Left ventricle myocardium superior (tissue), 1 donor: ENCODE data around the gene MTUS2. TPM values are rescaled to one million over a fixed set of nuclear protein-coding genes. Genes with fewer than 3 reads are reported as not detected.
A peak's percentile ranks its signal among the peaks of the same experiment; 100 is the strongest.

Experiments
- ATAC-seq: fragments of 200-7000 bp; cut with Tn5 transposase; one replicate; pipeline ENCODE4 v1.9.1; 2020; ENCODE audit warnings: mild to moderate bottlenecking, moderate library complexity
- DNase-seq: peaks from one replicate; pipeline ENCODE4 v3.0.0-alpha.2; 2020
- intact Hi-C: fragments of 100-400 bp; cut with micrococcal nuclease; formaldehyde crosslinking; loops from one replicate; pipeline ENCODE4 v1.11.0; 2022
- total RNA-seq: library from RNA; stranded (reverse); fragmentation: NEBNext Ultra II Directional; extraction: Animal tissue kit (Norgen Biotek cat#: 25700); gene quantifications from one replicate; pipeline ENCODE4 v1.2.1, GENCODE V29; 2021
- donor health status: DM: no; HTN: yes; CAD: no; lungs with severe emphysema.

MTUS2 gene
- total RNA-seq, 1 donor from 2014 or later: 126 TPM

DNA sequence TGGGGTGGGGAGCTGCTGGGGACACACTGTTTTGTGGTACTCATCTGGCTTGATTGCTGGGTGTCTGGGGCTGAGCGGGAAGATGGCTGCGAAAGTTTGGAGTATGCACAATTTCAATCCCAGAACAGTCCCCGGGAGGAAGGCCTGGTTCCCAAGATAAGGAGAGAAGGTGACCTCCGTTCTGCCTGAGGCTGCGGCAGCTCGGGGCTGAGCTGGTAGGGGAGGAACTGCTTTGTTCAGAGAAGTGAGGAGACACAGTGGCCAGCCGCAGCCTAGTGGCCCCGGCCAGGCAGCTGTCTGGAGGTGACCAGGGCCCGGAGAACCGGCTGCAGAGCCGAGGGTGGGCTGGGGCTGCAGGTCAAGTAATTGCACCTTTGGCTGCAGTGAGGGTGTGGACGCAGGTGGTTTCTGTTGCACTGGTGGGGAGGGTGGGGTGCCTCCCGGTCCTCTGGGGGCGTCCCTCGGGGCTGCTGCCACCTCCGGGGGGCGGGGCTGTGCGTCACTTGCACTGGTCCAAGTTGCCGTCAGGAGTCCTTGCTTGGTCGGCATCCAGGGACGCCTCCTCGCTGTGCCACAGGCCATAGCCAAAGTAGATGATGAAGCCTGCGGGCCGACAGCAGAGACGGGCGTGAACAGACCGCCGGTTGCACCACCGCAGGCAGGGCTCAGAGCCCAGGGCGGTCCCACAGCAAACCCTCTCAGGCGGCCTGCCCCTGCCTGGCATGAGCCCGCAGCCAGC is 694.0 kb downstream of the MTUS2 start:
- intact Hi-C loops: no loop called here
- DNase-seq: no peak
- ATAC-seq: peak; percentile 67

DNA sequence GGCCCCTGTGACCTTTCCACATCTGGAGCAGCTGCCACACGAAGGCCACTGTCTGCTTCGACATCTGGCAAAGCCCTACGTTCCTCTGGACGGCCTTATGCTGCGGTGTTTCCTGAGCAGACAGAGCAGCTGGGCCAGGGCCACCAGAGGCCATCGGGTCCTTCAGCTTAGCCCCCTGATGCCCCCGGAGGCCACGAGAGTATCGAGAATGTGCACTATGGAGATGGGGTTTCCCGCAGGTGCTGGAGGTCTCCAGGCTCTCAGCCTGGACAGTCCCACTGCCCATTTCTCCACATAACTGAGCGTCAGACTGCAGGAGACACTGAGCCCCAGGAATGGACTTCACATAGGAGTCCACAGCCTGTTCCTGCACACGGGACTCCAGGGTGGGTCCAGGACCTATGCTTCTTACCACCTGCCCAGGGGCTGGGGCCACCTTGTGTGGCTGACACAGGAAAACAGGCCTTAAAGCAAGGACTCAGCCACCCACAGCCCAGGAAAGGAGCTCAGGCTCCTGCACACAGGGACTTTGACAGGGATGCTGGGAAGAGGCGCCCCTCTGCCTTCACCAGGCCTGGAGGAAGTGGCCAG is 694.7 kb downstream of the MTUS2 start:
- no peak for DNase-seq
- intact Hi-C loops: no loop called here
- ATAC-seq: no peak

DNA sequence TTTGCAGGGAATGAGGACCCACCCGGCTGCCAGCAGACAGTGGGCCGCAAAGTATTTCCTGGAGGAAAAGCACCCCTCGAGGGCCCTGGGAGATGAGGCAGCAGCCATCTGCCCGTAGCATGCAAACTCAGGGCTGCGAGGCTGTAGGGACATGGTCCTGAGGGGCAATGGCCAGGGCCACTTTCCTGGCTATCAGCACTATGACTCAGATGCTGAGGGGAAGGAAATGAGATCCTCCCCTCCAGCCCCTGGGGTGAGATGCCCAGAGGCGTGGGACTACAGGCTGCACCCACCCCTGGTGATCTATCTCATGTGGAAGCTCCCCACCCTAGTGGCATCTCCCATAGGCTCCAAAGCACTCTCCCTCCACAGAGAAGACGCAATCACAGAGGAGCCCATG is 695.2 kb downstream of the MTUS2 start:
- ATAC-seq: no peak
- intact Hi-C loops: no loop called here
- no peak for DNase-seq

DNA sequence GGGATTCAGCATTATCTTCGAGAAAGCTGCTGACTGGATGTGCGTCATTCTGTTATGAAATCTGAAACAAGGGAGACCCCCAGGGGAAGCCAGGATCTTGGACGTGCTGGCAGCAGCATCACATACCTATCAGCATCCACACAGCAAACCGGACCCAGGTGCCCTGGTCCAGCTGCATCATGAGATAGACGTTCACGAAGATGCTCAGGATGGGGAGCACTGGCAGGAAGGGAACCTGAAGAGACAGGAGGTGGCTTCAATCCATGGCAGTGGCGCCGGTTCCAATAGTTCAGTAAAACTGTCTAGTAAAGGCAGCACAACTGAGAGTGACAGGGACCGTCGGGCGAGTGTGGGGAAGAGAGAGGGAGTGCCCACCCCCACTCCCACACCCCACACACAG is 695.9 kb downstream of the MTUS2 start:
- intact Hi-C loops: no loop called here

DNA sequence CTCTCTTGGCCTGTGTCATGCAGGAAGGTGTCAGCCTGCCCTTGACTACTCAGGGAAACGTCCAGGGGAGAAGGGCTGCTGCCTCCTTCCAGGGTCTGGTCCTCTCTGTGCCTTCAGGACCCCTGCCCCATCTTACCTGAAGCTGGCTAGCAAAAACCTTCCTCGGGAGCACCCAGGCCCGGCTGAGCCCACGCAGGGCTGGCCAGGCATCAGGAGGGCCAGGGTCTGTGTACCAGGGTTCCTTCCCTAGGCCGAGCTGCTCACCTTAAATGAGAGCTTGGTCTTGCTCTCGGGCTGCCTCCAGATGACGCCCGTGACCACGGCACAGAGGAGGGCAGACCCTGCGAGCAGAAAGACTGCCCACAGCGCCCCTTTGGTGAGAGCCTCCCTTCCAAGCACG is 696.7 kb downstream of the MTUS2 start:
- ATAC-seq: no peak
- no peak for DNase-seq
- intact Hi-C loops: no loop called here

More for the DNA sequence above, 695.9 kb downstream of the MTUS2 start:
- DNase-seq: no peak
- ATAC-seq: no peak

DNA sequence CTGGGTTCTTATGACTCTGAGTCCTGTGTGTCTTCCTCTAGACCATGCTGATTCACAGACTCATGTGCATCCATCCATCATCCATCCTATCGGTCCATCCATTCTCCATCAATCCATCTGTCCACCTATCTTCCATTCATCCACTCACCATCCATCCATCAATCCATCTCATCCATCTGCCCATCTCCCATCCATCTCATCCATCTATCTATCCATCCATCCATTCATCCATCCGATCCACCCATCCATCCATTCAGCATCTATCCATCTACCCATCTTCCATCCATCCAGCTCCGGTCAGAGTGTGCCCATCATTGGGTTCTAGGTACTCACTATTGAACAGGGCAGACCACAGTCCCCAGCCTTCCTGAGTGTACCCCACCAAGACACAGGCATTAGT is 699.8 kb downstream of the MTUS2 start:
- no peak for ATAC-seq
- intact Hi-C loops: no loop called here
- DNase-seq: no peak

DNA sequence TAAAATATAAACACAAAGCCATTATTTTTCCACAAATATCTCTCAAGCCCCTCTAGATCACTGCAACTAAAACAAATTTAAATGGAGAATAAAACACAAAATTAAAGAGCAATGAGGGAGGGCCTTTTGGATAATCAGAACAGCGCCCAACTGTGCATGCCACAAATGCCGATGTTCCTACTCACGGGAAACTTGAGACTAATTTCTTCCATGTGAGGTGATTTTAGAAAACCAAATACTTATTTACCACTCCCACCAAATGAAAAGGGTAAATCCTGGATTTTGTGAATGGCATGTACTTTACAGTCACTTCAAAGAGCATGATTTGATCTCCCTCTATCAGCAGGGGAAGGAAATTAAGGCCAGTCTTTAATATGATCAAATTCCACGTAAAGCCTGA is 700.5 kb downstream of the MTUS2 start:
- ATAC-seq (no peak), DNase-seq (no peak)
- intact Hi-C loops: no loop called here

DNA sequence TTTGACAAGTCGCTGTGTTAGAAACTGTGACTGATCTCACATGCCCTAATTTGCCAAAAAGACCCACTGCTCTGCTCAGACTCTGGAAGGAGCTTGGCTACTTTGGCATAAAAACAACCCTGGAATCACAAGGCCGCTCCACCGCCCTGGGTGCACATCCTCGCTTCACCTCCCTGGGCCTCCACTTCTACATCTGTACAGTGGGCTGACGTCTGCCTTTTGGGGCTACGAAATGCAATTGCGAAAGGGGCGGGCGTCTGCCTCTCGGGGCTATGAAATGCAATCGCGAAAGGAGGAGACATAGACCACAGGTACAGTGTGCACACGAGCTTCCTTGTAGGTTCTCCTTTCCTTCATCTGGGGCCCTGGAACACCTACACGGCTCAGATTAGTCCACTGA is 701.2 kb downstream of the MTUS2 start:
- ATAC-seq: no peak
- intact Hi-C loops: no loop called here
- DNase-seq: no peak

DNA sequence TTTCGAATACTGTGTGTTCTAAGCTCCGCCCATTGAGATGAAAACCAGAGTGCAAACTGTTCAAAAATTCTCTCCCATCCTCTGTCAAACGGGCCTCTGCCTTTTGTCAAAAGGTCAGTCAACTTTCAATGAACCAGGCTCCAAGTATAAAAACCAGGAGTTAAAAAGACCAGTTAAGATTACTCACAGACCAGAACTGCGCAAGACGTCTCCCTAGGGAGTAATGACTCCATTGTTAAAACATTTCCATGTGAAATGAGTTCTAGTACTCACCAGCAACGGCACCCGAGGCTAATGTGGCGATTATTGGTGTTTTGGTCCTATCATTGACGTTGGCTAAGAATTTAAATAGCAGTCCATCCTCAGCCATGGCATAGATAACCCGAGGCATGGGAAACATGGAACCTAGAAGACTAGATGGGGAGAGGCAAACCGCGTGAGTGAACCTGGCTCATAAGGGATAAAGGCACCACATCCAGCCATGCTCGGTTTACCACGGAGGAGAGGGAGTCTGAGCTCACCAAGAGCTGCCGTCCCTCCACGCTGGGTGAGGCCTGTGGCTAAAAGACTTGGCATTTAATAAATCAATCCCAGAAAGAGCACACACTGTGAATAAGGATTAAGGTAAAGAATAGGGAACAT is 702.0 kb downstream of the MTUS2 start:
- intact Hi-C loops: no loop called here
- DNase-seq: no peak
- peak; percentile 60 for ATAC-seq

DNA sequence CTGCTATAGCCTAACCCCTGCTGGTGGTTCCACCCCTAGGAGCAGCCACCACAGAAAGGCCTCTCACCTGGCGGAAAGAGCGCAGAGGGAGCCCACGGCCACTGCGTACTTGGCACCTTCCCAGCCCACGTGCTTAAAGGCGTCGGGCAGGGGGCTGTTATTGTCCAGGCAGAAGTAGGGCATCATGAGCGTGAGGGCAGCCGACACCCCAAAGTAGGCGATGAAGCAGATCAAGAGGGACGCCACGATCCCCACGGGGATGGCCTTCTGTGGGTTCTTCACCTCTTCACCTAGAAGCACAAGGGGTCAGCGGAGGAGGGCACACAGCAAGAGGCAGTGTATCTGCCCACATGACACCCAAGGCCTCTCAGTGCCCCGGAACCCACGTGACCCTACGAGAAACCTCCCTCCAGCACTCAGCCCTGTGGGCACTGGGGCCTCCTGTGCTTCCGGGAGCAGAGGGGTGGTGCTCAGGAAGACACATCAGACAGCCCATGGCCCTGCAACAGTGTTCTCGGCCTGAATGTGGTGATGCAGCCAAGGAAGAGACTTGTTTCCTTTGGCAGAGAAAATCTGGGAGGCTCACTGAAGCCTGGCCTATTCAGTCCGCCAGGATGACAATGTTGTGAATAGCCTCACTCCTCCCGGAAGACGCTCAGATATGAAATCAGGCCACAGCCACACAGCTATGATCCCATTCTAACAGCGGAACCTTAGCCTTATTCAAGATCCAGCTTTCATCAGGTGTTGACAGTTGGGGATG is 703.2 kb downstream of the MTUS2 start:
- DNase-seq: peak; percentile 67

DNA sequence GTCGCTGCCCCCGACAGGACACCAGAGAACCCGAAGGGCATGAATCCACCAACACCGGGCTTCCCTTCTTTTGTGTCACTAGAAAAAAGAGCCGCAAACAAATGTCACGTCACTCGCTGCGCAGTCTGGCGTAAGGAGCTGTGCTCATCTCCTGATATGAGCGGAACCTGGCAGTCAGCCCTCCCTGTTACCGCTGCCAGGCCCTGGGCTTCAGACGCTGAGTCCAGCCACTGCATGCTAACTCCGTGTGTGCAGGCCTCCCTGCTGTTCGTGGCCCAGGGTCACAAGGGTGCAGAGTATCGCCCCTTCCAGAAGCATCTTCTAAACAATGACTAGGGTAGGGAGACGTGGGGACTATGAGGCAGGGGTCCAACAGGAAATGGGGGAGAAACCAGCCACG is 704.0 kb downstream of the MTUS2 start:
- peak; percentile 88 for DNase-seq
- intact Hi-C loops: no loop called here
- ATAC-seq: peak; percentile 82

More for the DNA sequence above, 703.2 kb downstream of the MTUS2 start:
- peak; percentile 87 for ATAC-seq
- intact Hi-C loops: no loop called here

DNA sequence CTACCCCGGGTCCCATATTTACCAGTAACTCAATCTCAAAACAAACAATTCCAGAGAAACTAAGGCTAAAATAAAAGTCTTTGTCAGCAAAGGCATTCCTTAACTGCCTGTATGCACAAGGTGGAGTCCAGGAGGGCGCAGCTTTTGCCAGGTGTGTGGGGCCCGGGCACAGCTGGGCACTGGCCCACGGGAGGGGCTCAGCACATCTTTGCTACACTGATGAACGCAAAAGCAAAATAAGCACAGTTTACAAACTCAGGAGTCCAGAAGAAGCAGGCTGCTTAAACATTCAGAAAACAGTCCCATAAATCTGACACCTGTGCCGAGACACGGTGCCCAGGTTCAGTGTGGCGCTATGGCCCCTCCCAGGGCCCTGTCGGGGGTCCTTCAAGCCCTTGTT is 704.5 kb downstream of the MTUS2 start:
- ATAC-seq (no peak), DNase-seq (no peak)
- intact Hi-C loops: no loop called here

DNA sequence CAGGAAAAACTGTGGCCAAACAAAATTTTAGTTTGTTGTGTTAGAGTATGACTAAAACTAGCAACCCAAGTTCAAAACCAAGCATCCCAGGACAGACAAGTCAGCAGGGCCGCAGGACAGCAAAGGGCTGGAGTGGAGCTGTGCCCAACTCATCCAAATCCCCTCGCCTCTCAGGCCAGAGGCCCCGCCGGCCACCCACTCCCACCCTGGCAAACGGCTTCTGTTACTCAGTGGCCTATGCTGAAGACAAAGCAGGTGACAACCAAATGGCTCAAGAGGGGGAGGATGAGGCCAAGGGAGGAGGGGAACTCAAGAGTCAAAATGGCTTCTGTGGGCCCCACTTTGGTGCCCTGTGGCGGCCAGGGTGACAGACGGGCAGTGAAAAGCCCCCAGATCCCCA is 705.6 kb downstream of the MTUS2 start:
- DNase-seq: no peak
- no peak for ATAC-seq
- intact Hi-C loops: no loop called here

DNA sequence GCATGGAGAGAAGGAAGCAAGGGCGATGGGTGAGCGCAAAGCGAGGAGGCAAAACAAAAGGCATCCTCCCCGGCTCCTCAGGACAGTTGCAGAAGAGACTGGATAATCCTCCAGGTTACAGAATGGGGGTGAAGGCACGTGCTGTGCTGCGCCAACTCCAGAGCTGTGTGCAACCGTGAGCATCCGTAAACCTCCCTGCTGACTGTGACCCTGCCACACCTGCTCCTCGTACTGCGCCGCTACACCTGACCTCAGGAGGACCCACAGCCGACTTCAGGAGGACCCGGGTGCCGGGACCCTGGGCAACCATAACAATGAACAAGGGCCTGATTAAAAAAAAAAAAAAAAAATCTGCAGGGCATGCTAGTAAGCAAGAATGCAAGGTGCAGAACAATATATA is 706.6 kb downstream of the MTUS2 start:
- no peak for DNase-seq
- ATAC-seq: no peak
- intact Hi-C loops: no loop called here

DNA sequence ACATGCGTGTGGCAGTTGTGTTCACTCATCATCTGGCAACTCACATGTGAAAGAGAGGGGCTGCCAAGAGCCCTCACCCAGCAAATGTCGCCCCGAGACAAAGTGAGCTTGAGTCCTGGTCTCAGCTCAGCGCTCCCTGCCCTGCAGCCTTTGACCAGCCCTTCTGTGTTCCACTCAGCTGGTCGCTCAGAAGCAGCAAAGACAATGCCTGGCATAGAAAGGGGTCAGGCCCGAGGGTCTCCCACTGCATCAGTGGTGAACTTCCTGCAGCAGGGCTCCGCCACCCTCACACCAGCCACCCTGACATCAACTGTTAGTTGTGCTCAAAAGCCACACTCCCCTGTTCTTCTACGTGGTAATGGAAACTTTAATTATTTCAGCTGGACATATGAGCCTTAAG is 707.4 kb downstream of the MTUS2 start:
- DNase-seq: no peak

DNA sequence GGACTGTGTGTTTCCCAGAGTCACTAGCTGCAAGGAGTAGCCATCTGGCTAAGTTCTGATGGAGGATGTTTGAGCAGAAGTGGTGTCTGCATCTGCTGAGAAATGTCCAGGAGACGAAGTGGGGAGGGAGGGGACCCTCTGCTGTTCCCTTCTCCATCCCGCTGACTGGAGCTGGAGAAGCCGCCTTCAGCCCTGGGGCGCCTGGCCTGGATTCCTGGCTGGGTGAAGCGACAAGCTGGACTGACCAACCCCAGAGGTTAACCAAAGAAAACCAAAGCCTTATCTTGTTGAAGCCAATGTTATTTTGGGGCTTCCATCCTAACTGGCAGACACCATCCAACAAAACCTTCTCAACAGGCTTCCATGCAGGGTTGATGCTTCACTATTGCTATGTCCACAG is 707.8 kb downstream of the MTUS2 start:
- ATAC-seq (no peak), DNase-seq (no peak)
- intact Hi-C loops: no loop called here

More for the DNA sequence above, 707.4 kb downstream of the MTUS2 start:
- intact Hi-C loops: no loop called here
- no peak for ATAC-seq

DNA sequence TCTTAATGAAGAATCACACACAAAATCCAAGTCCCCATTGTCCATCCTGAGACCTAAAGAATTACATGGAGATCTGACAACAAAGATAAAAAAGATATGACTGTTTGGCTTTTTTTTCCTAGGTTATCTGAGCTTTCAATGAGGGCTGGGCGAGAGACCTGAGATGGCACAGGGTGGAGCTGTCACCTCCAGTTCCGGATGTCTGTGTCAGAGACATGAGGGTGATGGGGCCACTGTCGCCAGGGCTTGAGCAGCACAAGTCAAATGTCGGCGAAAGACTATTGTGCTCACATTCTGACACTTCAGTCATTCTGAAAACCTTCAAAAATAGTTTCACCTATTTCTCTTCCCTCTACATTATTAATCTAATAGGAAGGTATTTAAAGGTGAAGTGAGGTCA is 709.6 kb downstream of the MTUS2 start:
- intact Hi-C loops: no loop called here
- ATAC-seq: no peak
- no peak for DNase-seq

DNA sequence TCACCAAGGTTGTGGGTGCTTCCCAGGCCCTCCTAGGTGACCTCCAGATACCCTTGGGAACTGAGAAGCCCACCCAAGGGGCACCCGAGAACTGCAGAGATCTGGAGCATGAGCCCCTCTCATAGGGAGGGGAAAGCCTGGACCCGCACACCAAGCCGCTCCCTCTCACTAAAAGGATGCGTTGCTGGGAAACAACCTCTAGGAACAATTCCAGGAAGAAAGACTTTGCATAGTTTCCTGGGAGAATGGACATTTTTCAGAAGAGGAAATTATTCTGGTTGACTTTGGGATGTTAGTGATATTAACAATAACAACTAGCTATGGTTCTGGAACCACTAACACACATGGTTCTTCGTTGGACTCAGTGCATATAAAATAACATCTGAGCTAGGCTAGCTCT is 710.8 kb downstream of the MTUS2 start:
- ATAC-seq: no peak
- intact Hi-C loops: no loop called here
- DNase-seq: no peak

DNA sequence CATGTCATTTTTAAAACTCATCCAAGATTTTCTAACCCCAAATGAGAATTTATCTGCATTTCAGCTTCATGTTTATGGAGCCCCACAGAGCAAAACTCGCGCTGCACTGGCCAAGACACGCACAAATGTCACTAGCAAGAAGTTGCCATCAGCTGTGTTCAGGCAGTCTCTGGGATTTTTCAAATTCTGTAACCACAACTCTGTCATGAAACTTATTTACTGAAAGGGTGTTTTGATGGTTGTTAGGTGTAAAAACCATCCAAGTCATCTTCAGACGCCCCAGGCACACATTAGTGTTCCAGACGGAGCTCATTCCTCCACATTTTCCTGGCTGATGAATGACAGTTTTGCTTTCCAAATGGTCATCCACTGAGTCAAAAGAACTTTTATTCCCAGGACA is 712.0 kb downstream of the MTUS2 start:
- ATAC-seq (no peak), DNase-seq (no peak)
- intact Hi-C loops: no loop called here

DNA sequence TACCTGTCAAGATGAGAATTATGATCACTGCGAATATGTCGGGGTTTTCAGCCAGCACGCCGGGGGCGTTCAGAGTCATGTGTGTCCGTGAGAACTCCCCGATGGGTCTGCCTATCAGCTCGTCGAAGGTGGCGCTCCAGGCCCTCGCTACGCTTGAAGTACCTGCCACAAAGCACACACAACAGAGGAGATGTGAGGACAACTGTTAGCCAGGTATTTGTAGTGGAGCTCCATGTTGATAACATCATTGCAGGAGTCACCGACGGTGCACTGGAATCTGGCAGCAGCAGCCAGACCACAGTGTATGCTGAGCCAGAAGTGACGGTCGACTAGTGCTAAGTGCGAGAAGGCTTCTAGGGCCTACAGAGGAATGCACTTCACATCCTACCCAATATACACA is 712.7 kb downstream of the MTUS2 start:
- ATAC-seq (no peak), DNase-seq (no peak)
- intact Hi-C loops: no loop called here
